Brain microvascular endothelial cell (primary cell): ENCODE results near the gene YY1.
"Not testable (repeated sequence)": the region's sequence is repeated elsewhere in the genome, so short reads cannot be mapped to it uniquely, and the experiment has no call there.

Experiments used
- DNase-seq: peaks from one replicate; pipeline ENCODE4 v3.0.0-alpha.2; 2020
- H3K27ac ChIP-seq: fragments of 250-450 bp; sonication (Bioruptor Pico); 2 replicates; pipeline ENCODE4 v1.5.1; 2020; ENCODE audit warnings: mild to moderate bottlenecking, moderate library complexity
- H3K27me3 ChIP-seq: fragments of 250-450 bp; sonication (Bioruptor Pico); replicated peaks from 2 replicates; pipeline ENCODE4 v1.5.1; 2020; ENCODE audit warnings: mild to moderate bottlenecking
- H3K36me3 ChIP-seq: fragments of 250-450 bp; sonication (Bioruptor Pico); replicated peaks from 2 replicates; pipeline ENCODE4 v1.5.1; 2020; ENCODE audit warnings: mild to moderate bottlenecking
- H3K4me3 ChIP-seq: 2 replicates; pipeline ENCODE4 v1.5.1; 2011; ENCODE audit warnings: low read depth, mild to moderate bottlenecking, control low read depth, low read length, moderate library complexity
- in situ Hi-C: cut with HindIII; loops from 2 replicates; pipeline ENCODE4 v1.10.0; 2017; ENCODE audit warnings: low sequenced_read_pairs, low pct_ligation_motif_present
- TF ChIP-seq, protein P1 (sequence below): IDR thresholded peaks from 2 replicates; pipeline ENCODE4 v1.5.1; 2011; ENCODE audit warnings: low read depth, mild to moderate bottlenecking, moderate library complexity, low read length, control low read depth, inconsistent platforms; ENCODE audit errors: missing control alignments

Gene YY1

DNA sequence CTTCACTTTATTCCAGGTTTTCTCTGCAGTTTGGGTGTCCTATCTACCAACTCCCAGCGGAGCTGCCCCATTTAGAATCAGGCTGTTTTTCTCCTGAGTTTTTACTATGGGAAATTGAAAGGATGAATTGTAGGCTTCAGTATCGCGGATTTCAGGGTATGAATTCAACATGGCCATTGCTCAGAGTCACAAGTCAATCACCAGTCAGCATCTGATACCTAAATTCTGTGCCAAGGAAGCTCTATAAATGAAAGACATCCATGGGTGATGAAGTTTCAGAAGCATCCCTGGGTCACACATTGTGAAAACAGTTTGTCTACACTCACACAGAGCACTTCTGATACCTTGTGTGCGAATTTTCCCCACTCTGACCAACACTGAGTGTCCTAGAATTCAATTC lies 35.8 kb upstream of the YY1 start:
- H3K27me3 ChIP-seq, result no peaks in the 10 kb centered on the region
- TF ChIP-seq, protein P1, sequence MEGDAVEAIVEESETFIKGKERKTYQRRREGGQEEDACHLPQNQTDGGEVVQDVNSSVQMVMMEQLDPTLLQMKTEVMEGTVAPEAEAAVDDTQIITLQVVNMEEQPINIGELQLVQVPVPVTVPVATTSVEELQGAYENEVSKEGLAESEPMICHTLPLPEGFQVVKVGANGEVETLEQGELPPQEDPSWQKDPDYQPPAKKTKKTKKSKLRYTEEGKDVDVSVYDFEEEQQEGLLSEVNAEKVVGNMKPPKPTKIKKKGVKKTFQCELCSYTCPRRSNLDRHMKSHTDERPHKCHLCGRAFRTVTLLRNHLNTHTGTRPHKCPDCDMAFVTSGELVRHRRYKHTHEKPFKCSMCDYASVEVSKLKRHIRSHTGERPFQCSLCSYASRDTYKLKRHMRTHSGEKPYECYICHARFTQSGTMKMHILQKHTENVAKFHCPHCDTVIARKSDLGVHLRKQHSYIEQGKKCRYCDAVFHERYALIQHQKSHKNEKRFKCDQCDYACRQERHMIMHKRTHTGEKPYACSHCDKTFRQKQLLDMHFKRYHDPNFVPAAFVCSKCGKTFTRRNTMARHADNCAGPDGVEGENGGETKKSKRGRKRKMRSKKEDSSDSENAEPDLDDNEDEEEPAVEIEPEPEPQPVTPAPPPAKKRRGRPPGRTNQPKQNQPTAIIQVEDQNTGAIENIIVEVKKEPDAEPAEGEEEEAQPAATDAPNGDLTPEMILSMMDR, result no peak
- no peak overlapping the region for H3K27ac ChIP-seq
- no peak for DNase-seq
- H3K36me3 ChIP-seq, result no peaks in the 10 kb centered on the region
- no peak overlapping the region for H3K4me3 ChIP-seq
- in situ Hi-C loops, result no loop called here

DNA sequence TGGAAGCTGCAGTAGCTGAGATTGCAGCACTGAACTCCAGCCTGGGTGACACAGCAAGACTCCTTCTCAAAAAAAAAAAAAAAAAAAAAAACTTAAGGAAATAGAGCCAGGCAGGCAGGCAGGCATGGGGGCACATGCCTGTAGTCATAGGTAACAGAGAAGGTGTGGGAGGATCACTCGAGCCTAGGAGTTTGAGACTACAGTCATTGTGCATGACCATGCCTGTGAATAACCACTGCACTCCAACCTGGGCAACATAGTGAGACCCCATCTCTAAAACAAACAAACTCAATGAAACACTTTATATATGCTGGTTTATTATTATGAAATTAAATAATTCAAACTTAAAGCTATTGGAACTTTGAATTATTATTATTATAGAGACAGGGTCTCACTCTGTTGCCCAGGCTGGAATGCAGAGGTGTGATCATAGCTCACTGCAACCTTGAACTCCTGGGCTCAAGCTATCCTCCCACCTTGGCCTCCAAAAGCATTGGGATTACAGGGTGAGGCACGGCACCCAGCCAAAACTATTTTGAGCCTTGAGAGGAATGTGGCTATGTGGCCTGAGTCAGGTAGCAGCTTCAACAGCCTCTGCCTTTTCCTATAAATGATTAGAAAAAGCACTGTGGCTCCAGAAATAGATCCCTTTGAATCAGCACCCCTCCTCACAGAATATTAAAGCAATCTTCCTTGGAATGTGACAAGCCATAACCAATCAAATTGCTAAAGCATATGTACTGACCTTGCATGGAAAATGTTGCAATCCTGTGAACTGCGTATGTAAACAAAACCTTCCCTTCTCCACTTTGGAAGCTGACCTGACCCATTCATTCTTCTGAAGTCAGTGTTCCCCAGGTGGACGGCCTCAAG lies 34.7 kb upstream of the YY1 start:
- TF ChIP-seq, protein P1, result no peak
- no peak overlapping the region for H3K4me3 ChIP-seq
- no peaks in the 10 kb centered on the region for H3K36me3 ChIP-seq
- in situ Hi-C loops, result no loop called here
- H3K27ac ChIP-seq, result no peak overlapping the region
- no peaks in the 10 kb centered on the region for H3K27me3 ChIP-seq
- no peak for DNase-seq

DNA sequence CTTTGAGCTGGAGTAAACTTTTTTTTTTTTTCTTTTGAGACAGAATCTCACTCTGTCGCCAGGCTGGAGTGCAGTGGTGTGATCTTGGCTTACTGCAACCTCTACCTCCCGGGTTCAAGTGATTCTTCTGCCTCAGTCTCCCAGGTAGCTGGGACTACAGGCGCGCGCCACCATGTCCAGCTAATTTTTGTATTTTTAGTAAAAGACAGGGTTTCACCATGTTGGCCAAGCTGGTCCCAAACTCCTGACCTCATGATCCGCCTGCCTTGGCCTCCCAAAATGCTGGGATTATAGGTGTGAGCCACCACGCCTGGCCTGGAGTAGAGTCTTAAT lies 34.1 kb upstream of the YY1 start:
- in situ Hi-C loops, DNase-seq, H3K4me3 ChIP-seq, H3K27me3 ChIP-seq, H3K36me3 ChIP-seq, H3K27ac ChIP-seq: not testable (repeated sequence)

DNA sequence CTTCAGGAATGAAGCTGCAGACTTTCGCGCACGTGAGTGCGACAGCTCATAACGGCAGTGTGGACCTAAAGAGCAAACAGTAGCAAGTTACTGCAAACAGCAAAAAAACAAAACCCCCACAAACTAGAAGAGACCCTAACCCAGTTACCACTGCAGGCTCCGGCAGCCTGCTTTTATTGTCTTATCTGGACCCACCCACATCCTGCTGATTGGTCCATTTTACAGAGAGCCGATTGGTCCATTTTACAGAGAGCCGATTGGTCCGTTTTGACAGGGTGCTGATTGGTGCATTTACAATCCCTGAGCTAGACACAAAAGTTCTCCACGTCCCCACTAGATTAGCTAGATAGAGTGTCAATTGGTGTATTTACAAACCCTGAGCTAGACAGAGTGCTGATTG lies 31.4 kb upstream of the YY1 start:
- H3K27ac ChIP-seq, in situ Hi-C loops, H3K4me3 ChIP-seq, H3K36me3 ChIP-seq, DNase-seq, H3K27me3 ChIP-seq: not testable (repeated sequence)

DNA sequence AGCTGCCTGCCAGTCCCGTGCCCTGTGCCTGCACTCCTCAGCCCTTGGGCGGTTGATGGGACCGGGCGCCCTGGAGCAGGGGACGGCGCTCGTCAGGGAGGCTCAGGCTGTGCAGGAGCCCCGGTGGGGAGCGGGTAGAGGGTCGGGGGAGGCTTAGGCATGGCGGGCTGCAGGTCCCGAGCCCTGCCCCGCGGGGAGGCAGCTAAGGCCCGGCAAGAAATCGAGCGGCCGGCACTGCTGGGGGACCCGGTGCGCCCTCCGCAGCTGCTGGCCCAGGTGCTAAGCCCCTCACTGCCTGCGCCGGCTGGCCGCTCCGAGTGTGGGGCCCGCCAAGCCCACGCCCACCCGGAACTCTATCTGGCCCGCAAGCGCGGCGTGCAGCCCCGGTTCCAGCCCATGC lies 30.8 kb upstream of the YY1 start:
- in situ Hi-C loops, H3K36me3 ChIP-seq, H3K27me3 ChIP-seq, H3K4me3 ChIP-seq, DNase-seq, H3K27ac ChIP-seq: not testable (repeated sequence)

DNA sequence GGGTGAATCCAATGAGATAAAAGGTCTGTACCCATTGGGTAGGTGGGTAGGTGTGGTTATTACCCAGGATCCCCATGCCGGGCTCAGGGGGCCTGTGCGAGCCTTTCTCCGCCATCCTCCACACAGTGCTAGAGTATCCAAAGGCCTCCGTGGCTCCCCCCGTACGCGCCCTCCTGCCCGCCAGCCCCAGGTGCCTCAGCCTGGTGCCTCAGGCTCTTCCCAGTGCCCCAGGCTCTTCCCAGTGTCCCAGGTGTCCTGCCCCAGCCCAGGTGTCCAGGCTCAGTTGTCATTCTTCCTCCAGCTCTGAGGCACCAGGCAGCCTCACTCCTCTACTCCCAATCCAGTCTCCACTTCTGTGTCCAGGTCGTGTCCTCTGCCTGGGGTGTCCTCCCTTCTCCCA lies 27.6 kb upstream of the YY1 start:
- no peak overlapping the region for H3K4me3 ChIP-seq
- in situ Hi-C loops, result no loop called here
- DNase-seq, result no peak
- no peaks in the 10 kb centered on the region for H3K36me3 ChIP-seq
- H3K27me3 ChIP-seq, result no peaks in the 10 kb centered on the region
- no peak overlapping the region for H3K27ac ChIP-seq
- TF ChIP-seq, protein P1, result no peak

DNA sequence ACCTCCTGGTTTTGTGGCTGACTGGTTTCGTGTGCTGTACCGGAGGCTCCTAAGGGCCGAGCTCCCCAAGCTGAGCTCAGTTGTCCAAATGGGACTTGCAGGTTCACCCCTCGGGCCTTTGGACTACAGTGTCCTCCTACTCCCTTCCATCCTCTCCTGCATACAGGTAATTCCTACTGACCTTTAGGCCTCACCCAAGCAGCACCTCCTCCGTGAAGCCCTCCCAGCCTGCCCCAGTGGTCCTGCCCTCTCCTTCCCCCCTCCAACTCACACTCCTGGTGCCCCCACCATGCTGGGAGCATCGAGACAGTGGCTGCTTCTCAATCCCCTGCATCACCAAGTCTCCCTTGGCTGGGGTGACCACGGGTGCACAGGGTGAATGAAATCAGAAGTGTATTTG lies 27.1 kb upstream of the YY1 start:
- Histone ChIP-seq H3K36me3 (no peaks in the 10 kb centered on the region), H3K27ac (no peak overlapping the region), H3K27me3 (no peaks in the 10 kb centered on the region), H3K4me3 (no peak overlapping the region)
- no peak for DNase-seq
- in situ Hi-C loops, result no loop called here
- TF ChIP-seq, protein P1, result no peak
